GM12878 (cell line): ENCODE results near the gene PSME3IP1.

ENCODE experiments used
- CTCF ChIP-seq, 3 experiments: IDR thresholded peaks in 2 of 3; conservative IDR thresholded peaks in 1 of 3; 2 replicates each; pipeline ENCODE4 v1.5.1; 2011; ENCODE audit warnings: low read depth in 3 of 3, low read length in 3 of 3, mild to moderate bottlenecking in 3 of 3, control low read depth in 2 of 3, moderate library complexity in 2 of 3, inconsistent platforms in 1 of 3, mixed read lengths in 1 of 3; ENCODE audit not compliant: control insufficient read depth in 2 of 3, insufficient read depth in 1 of 3; ENCODE audit errors: extremely low read depth in 1 of 3
- EED ChIP-seq: sonication (generic); IDR thresholded peaks from 2 replicates; pipeline ENCODE4 v1.6.1; 2016; ENCODE audit warnings: antibody characterized with exemption, low read depth
- IRF3 ChIP-seq: fragments of 450-650 bp; IDR thresholded peaks from 2 replicates; pipeline ENCODE4 v1.6.1; 2014; ENCODE audit warnings: mild to moderate bottlenecking
- KDM1A ChIP-seq: fragments of 200-600 bp; sonication (generic); IDR thresholded peaks from 2 replicates; pipeline ENCODE4 v1.6.1; 2016; ENCODE audit warnings: borderline replicate concordance
- POLR2A ChIP-seq: IDR thresholded peaks from 2 replicates; pipeline ENCODE4 v1.6.1; 2011; ENCODE audit warnings: low read depth, mild to moderate bottlenecking, low read length
- TAF1 ChIP-seq: IDR thresholded peaks from 2 replicates; pipeline ENCODE4 v1.6.1; 2011; ENCODE audit warnings: mild to moderate bottlenecking, low read depth, low read length, borderline replicate concordance
- USF2 ChIP-seq: IDR thresholded peaks from 2 replicates; pipeline ENCODE4 v1.6.1; 2011; ENCODE audit warnings: low read depth, low read length, improper control_type of control experiment, borderline replicate concordance

GRCh38 chr16:57111420-57111819 is 74.4 kb downstream of the PSME3IP1 start:
- TF ChIP-seq CTCF (IDR thresholded peaks at IDR 0.05 in 2 of 3, conservative IDR thresholded peaks at IDR 0.05 in 1 of 3; ENCODE audit: control insufficient read depth in 2 of 3, extremely low read depth in 1 of 3, insufficient read depth in 1 of 3, low read depth in 3 of 3, low read length in 3 of 3) (no peak), IRF3 (no peak), EED (no peak), TAF1 (no peak), USF2 (no peak), KDM1A (no peak), POLR2A (no peak)
